CMK (cell line): ENCODE results near the gene CST11.

Source experiments
- DNase-seq: peaks from one replicate; pipeline ENCODE4 v3.0.0-alpha.2; 2010; ENCODE audit warnings: low read depth

CST11 gene

GRCh38 chr20:23453549-23454543 is 1.2 kb upstream of the CST11 start:
- no peak for DNase-seq

GRCh38 chr20:23451956-23452487 is 654 bp downstream of the CST11 start:
- DNase-seq = no peak

- no peak for DNase-seq
Measured at GRCh38 chr20:23450877-23451276, 1.8 kb downstream of the CST11 start.

GRCh38 chr20:23449421-23449820 is 3.3 kb downstream of the CST11 start:
- no peak for DNase-seq

- no peak for DNase-seq
Measured at GRCh38 chr20:23448167-23448566, 4.5 kb downstream of the CST11 start.

- DNase-seq = no peak
Measured at GRCh38 chr20:23446505-23446904, 6.2 kb downstream of the CST11 start.

GRCh38 chr20:23445596-23446217 is 7.0 kb downstream of the CST11 start:
- DNase-seq = no peak

- no peak for DNase-seq
Measured at GRCh38 chr20:23444859-23445258, 7.8 kb downstream of the CST11 start.

GRCh38 chr20:23442436-23442835 is 10.2 kb downstream of the CST11 start:
- DNase-seq = no peak

- DNase-seq = peak; percentile 45
Measured at GRCh38 chr20:23441850-23442313, 10.8 kb downstream of the CST11 start.

- no peak for DNase-seq
Measured at GRCh38 chr20:23440004-23440403, 12.7 kb downstream of the CST11 start.

- DNase-seq = no peak
Measured at GRCh38 chr20:23438661-23439060, 14.0 kb downstream of the CST11 start.

- no peak for DNase-seq
Measured at GRCh38 chr20:23437126-23437899, 15.4 kb downstream of the CST11 start.

- no peak for DNase-seq
Measured at GRCh38 chr20:23436681-23437080, 16.0 kb downstream of the CST11 start.

GRCh38 chr20:23435626-23436539 is 16.8 kb downstream of the CST11 start:
- no peak for DNase-seq

GRCh38 chr20:23434521-23435313 is 18.0 kb downstream of the CST11 start:
- no peak for DNase-seq

- no peak for DNase-seq
Measured at GRCh38 chr20:23433628-23434027, 19.0 kb downstream of the CST11 start.

GRCh38 chr20:23425129-23425528 is 27.5 kb downstream of the CST11 start:
- DNase-seq = no peak

GRCh38 chr20:23420943-23421931 is 31.4 kb downstream of the CST11 start, which contains the start of gene NAPB:
TSS of gene NAPB (minus strand) at chr20:23421488. CDS start at chr20:23421402, 86 bp downstream.
- DNase-seq = peak; percentile 74
